Adrenal gland (tissue), 12 donors: ENCODE measurements around the gene UGT1A9. TPM values are rescaled to one million over a fixed set of nuclear protein-coding genes. Genes with fewer than 3 reads are reported as not detected.

Experiments used
- DNase-seq, 7 donors: peaks; one replicate each; pipeline ENCODE4 v3.0.0-alpha.2; 2019 to 2020
- H3K27ac ChIP-seq, 5 donors: fragments of 200-600 bp; sonication (generic) in 4 of 5; 1 replicate in 3 of 5; 2 replicates in 2 of 5; pipeline versions ENCODE4 v1.5.1 to v1.8.0; 2016 to 2020; ENCODE audit warnings: mild to moderate bottlenecking in 1 of 5
- H3K27me3 ChIP-seq: fragments of 200-600 bp; 2 replicates; pipeline ENCODE4 v1.8.0; 2021
- H3K36me3 ChIP-seq, 2 donors: fragments of 200-600 bp; replicated peaks in 1 of 2; 1 replicate in 1 of 2; 2 replicates in 1 of 2; pipeline versions ENCODE4 v1.5.1 to v1.8.0; 2018 to 2022
- H3K4me1 ChIP-seq, 2 donors: fragments of 200-600 bp; replicated peaks in 1 of 2; 1 replicate in 1 of 2; 2 replicates in 1 of 2; pipeline versions ENCODE4 v1.5.1 to v1.8.0; 2018 to 2021
- H3K4me3 ChIP-seq, 4 donors: fragments of 200-600 bp; sonication (generic) in 3 of 4; one replicate each; pipeline ENCODE4 v1.5.1; 2016 to 2018
- H3K9me3 ChIP-seq, 3 donors: fragments of 200-600 bp; sonication (generic) in 1 of 3; replicated peaks in 1 of 3; 1 replicate in 2 of 3; 2 replicates in 1 of 3; pipeline versions ENCODE4 v1.5.1 to v1.8.0; 2016 to 2021
- POLR2A ChIP-seq, 2 donors: fragments of 450-650 bp; IDR thresholded peaks; one replicate each; pipeline ENCODE4 v1.6.1; 2017; ENCODE audit warnings: antibody characterized with exemption in 2 of 2, mild to moderate bottlenecking in 2 of 2, moderate library complexity in 1 of 2
- WGBS, 4 donors: extraction: QIAGEN DNeasy Blood & Tissue Kit in 2 of 4; methylation state at CpG; one replicate each; pipeline versions ENCODE4 v1.1.5 to v1.1.7; 2013 to 2017; 5-methylcytosine and 5-hydroxymethylcytosine counted together
- intact Hi-C, 2 donors: fragments of 100-400 bp; cut with DNase I; formaldehyde crosslinking; loops; one replicate each; pipeline versions ENCODE4 v1.14.1 to v1.15.0; 2022 to 2023
- polyA plus RNA-seq, 3 donors: library from polyadenylated mRNA; stranded (reverse); fragments of 200-250 nt in 2 of 3; fragments of 350-450 nt in 1 of 3; fragmentation: Illumina TruSeq in 1 of 3; extraction: RNeasy Lipid Tissue Mini Kit (QIAGEN cat#74804) in 1 of 3; gene quantifications; one replicate each; pipeline ENCODE4 v1.2.3, GENCODE V29; 2013 to 2014
- total RNA-seq, 9 donors: library from RNA; depleted of rRNA in 4 of 9; stranded (reverse); fragments of >200 nt in 4 of 9; fragments of 120-200 nt in 1 of 9; fragmentation: NEBNext Ultra II Directional in 1 of 9; extraction: Animal tissue kit (Norgen Biotek cat#: 25700) in 1 of 9; gene quantifications; one replicate each; pipeline versions ENCODE4 v1.1.0 to v1.2.4, GENCODE V29; 2013 to 2023
- TF ChIP-seq, protein P1 (sequence below), 6 experiments: fragments of 450-650 bp in 4 of 6; fragments of 200-600 bp in 2 of 6; sonication (generic) in 1 of 6; IDR thresholded peaks; 1 replicate in 5 of 6; 2 replicates in 1 of 6; pipeline versions ENCODE4 v1.5.1 to v1.8.0; 2016 to 2021; ENCODE audit warnings: antibody characterized with exemption in 6 of 6, mild to moderate bottlenecking in 2 of 6, moderate library complexity in 1 of 6
- donor health status: healthy with polysubstance abuse.
- donor health status: Bipolar disorder and iron deficiency.
- donor health status: DM: yes; HTN: yes; CAD: no.
- donor health status: DM: no; HTN: no; CAD: no.
- donor health status: DM: no; HTN: no; CAD: no.
- donor health status: DM: yes; HTN: yes; CAD: no.

The UGT1A9 gene
- total and polyA plus RNA-seq, 12 donors, result not detected

DNA sequence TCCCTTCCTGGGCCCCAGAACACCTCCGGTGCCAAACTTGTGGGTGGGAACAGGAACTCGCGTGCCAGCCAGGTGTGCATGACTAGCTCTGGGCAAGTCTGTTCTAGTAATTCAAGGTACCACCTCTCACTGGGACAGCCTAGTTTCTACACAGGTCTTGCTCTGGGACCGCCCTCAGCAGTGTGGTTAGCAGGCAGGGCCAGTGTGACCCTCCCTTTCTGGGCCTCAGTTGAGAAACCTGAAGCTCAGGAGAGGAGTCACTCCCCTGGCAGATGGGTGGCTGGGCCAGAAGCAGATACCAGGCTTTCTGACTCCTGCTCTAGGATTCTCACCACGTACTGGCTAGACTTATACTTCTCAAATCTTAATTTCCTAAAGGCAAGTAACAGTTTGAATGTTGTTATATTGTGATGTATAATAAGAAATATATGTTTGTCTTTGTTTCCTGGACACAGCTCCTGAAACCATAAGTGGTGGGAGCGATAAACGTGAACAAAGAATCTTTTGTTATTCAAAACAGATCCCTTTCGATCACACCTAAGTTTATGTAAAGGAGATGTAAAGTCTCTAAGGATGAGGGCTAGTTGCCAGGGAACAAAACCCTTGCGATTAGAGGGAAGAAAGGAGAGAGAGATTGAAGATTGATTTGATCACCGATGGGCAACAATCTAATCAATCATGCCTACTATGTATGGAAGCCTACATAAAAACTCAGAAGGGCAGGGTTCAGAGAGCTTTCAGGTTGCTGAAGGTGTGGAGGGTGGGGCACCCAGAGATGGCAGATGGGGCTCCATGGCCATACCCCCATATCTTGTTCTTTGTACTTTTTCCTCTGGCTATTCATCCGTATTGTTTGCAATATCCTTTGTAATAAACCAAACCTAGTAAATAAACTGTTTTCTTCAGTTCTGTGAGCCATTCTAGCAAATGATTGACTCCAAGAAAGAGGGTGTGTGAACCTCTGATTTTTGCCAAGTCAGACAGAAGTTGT is 20.0 kb downstream of the UGT1A9 start:
- Histone ChIP-seq H3K36me3 (no peaks in the 10 kb centered on the region), H3K4me1 (no peaks in the 10 kb centered on the region), H3K27me3 (no peaks in the 10 kb centered on the region), H3K9me3 (no peaks in the 10 kb centered on the region), H3K27ac (no peak overlapping the region), H3K4me3 (no peak overlapping the region)
- DNase-seq, result no peak
- TF ChIP-seq, protein P1, sequence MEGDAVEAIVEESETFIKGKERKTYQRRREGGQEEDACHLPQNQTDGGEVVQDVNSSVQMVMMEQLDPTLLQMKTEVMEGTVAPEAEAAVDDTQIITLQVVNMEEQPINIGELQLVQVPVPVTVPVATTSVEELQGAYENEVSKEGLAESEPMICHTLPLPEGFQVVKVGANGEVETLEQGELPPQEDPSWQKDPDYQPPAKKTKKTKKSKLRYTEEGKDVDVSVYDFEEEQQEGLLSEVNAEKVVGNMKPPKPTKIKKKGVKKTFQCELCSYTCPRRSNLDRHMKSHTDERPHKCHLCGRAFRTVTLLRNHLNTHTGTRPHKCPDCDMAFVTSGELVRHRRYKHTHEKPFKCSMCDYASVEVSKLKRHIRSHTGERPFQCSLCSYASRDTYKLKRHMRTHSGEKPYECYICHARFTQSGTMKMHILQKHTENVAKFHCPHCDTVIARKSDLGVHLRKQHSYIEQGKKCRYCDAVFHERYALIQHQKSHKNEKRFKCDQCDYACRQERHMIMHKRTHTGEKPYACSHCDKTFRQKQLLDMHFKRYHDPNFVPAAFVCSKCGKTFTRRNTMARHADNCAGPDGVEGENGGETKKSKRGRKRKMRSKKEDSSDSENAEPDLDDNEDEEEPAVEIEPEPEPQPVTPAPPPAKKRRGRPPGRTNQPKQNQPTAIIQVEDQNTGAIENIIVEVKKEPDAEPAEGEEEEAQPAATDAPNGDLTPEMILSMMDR (IDR thresholded peaks at IDR 0.05), result no peak
- TF ChIP-seq POLR2A (IDR thresholded peaks at IDR 0.05), result no peak
- intact Hi-C loops, result no loop called here
- 80 to 84% (median 81%) methylated on average over 10 to 11 of the region's 11 CpGs for WGBS, 4 donors

DNA sequence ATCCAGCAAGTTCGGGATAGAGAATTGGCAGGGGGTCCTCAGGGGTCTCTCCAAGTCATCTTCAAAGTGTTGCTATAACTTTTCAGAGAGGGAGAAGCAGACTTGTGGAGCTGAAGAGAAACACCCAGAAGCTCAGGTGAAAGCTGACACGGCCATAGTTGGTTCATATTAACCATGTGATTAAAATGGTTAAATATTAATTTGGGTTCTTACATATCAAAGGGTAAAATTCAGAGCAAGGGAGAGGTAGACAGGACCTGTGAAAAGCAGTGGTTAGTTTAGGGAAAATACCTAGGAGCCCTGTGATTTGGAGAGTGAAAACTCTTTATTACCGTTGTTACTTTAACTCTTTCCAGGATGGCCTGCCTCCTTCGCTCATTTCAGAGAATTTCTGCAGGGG is 20.9 kb downstream of the UGT1A9 start, which contains the start of gene UGT1A6:
TSS of gene UGT1A6 (plus strand) at position 243 of the 400 bp plus-strand sequence. CDS start at position 358, 115 bp downstream.
- Histone ChIP-seq H3K4me1 (no peaks in the 10 kb centered on the region), H3K4me3 (no peak within 1 kb of the TSS), H3K36me3 (no peaks in the 10 kb centered on the region), H3K27ac (no peak within 1 kb of the TSS), H3K27me3 (no peaks in the 10 kb centered on the region), H3K9me3 (no peaks in the 10 kb centered on the region)
- no peak for DNase-seq
- intact Hi-C loops, result no loop called here
- TF ChIP-seq, protein P1 (IDR thresholded peaks at IDR 0.05), result no peak
- TF ChIP-seq POLR2A (IDR thresholded peaks at IDR 0.05), result no peak
- WGBS, 4 donors, result 84 to 88% (median 86%) methylated on average over 4 of the region's 4 CpGs

DNA sequence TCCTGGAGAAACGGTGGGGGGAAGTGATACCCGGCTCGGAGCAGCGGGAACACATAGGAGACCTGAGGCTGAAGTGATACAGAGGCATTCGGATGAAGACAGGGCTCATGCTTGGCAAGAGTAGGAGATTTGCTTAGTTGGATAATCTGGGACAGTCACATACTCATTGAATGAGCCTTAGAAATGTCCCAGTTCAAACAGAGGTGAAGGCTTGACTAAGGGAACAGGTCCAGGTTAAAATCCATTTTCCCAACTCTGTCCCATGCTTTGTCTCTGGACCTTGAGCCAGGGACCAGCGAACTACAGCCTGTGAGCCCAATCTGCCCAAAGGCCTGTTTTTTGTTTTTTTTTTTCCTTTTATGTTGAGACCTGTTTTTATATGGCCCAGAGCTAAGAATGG is 22.3 kb downstream of the UGT1A9 start:
- no peaks in the 10 kb centered on the region for H3K9me3 ChIP-seq
- DNase-seq, result no peak
- intact Hi-C loops, result no loop called here
- H3K27me3 ChIP-seq, result no peaks in the 10 kb centered on the region
- H3K4me1 ChIP-seq, result no peaks in the 10 kb centered on the region
- no peak overlapping the region for H3K4me3 ChIP-seq
- TF ChIP-seq, protein P1 (IDR thresholded peaks at IDR 0.05), result no peak
- TF ChIP-seq POLR2A (IDR thresholded peaks at IDR 0.05), result no peak
- no peak overlapping the region for H3K27ac ChIP-seq
- WGBS, 4 donors, result 69 to 74% (median 71%) methylated on average over 6 of the region's 6 CpGs
- no peaks in the 10 kb centered on the region for H3K36me3 ChIP-seq

DNA sequence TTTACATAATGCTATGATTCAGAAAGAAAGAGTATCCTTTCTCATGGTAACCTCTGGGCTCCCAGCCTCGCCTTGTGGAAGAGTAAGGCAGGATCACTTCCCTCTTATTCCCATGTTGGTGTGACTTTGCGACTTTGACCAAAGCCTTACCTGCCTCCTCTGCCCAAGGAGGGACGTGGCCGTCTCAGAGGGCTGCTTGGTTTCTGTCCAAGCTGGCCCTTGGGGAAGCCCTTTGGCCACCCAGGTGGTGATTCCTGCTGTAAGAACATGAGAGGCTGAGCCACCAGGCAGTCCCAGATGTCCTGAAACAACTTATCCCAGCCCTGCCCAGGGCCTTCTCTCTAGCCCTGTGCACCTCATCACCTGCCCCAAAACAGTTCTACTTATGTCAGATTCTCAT is 27.0 kb downstream of the UGT1A9 start:
- Histone ChIP-seq H3K27ac (no peak overlapping the region), H3K9me3 (no peaks in the 10 kb centered on the region), H3K4me1 (peaks cover 6 to 7% of the 10 kb centered on the region in 2 donors), H3K4me3 (no peak overlapping the region), H3K36me3 (no peaks in the 10 kb centered on the region), H3K27me3 (no peaks in the 10 kb centered on the region)
- 73 to 84% (median 81%) methylated on average over 4 of the region's 4 CpGs for WGBS, 4 donors
- intact Hi-C loops, result no loop called here
- no peak for DNase-seq
- TF ChIP-seq, protein P1 (IDR thresholded peaks at IDR 0.05), result no peak
- TF ChIP-seq POLR2A (IDR thresholded peaks at IDR 0.05), result no peak
